Measurements from ENCODE around the gene TULP4. TPM values are rescaled to one million over a fixed set of nuclear protein-coding genes. Genes with fewer than 3 reads are reported as not detected.

The TULP4 gene
- total and polyA plus RNA-seq, 8 donors, result 1.7 to 237 (median 54.3) TPM

GRCh38 chr6:158442306-158442705 lies 130.0 kb downstream of the TULP4 start:
- Histone ChIP-seq H3K9me3 (no peaks in the 10 kb centered on the region), H3K27ac (peak overlapping the region in 2 of 5 donors; percentile 4 to 63), H3K4me3 (no peak overlapping the region), H3K36me3 (peaks cover 0 to 8% (median 3%) of the 10 kb centered on the region in 4 donors), H3K27me3 (no peaks in the 10 kb centered on the region), H3K4me1 (peaks cover 0 to 9% (median 3%) of the 10 kb centered on the region in 4 donors)
- DNase-seq, result no peak
- intact Hi-C loops (cut with DNase I; ENCODE audit: low total_unique reads), result no loop called here
- 92 to 97% (median 94%) methylated on average over 4 of the region's 4 CpGs for WGBS, 5 donors
- TF ChIP-seq, protein P1, sequence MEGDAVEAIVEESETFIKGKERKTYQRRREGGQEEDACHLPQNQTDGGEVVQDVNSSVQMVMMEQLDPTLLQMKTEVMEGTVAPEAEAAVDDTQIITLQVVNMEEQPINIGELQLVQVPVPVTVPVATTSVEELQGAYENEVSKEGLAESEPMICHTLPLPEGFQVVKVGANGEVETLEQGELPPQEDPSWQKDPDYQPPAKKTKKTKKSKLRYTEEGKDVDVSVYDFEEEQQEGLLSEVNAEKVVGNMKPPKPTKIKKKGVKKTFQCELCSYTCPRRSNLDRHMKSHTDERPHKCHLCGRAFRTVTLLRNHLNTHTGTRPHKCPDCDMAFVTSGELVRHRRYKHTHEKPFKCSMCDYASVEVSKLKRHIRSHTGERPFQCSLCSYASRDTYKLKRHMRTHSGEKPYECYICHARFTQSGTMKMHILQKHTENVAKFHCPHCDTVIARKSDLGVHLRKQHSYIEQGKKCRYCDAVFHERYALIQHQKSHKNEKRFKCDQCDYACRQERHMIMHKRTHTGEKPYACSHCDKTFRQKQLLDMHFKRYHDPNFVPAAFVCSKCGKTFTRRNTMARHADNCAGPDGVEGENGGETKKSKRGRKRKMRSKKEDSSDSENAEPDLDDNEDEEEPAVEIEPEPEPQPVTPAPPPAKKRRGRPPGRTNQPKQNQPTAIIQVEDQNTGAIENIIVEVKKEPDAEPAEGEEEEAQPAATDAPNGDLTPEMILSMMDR (IDR thresholded peaks at IDR 0.05), result no peak
- no peak for TF ChIP-seq EP300 (IDR thresholded peaks at IDR 0.05)
- TF ChIP-seq POLR2A (IDR thresholded peaks at IDR 0.05), result no peak
- TF ChIP-seq POLR2AphosphoS5 (IDR thresholded peaks at IDR 0.05), result no peak

DNA sequence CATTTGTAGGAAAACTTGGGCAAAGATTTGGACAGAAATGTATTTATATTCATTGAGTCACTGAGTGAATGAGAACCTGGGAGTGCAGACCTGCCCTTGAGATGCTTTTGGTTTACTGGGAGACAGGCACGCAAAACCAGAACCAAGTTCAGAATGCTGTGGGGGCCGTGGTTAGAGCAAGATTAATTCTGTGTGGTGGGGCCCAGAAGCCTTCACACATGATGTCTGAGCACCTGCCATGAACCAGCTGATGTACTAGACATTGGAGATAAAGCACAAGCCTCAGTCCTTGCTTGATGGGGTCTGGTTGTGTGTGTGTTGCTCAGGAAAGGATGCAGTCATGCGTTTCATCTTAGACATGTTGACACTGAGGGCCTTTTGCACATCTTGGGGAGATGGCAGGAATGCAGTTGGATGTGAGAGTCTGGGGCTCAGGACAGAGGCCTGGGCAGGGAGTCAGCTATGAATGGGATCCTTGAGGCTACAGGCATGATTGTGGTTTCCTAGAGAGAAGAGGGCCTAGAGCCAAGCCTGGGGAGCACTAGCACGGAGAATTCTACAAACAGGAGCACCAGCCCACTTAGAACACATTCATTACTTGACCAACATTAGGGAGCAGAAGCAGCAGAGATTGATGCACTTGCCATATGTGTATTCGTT lies 133.3 kb downstream of the TULP4 start:
- Histone ChIP-seq H3K27ac (no peak overlapping the region), H3K4me1 (peaks cover 0 to 9% (median 3%) of the 10 kb centered on the region in 4 donors), H3K4me3 (no peak overlapping the region), H3K9me3 (no peaks in the 10 kb centered on the region), H3K27me3 (no peaks in the 10 kb centered on the region), H3K36me3 (peaks cover 0 to 25% (median 20%) of the 10 kb centered on the region in 4 donors)
- intact Hi-C loops (cut with DNase I; ENCODE audit: low total_unique reads), result no loop called here
- DNase-seq, result no peak
- 86 to 94% (median 89%) methylated on average over 5 of the region's 5 CpGs for WGBS, 5 donors
- TF ChIP-seq, protein P1 (IDR thresholded peaks at IDR 0.05), result no peak
- TF ChIP-seq POLR2A (IDR thresholded peaks at IDR 0.05) (no peak), EP300 (IDR thresholded peaks at IDR 0.05) (no peak), POLR2AphosphoS5 (IDR thresholded peaks at IDR 0.05) (no peak)

- H3K4me1 ChIP-seq, result no peaks in the 10 kb centered on the region
- H3K4me3 ChIP-seq, result no peak overlapping the region
- no peak for DNase-seq
- peaks cover 7 to 45% (median 39%) of the 10 kb centered on the region in 4 donors for H3K36me3 ChIP-seq
- intact Hi-C loops (cut with DNase I; ENCODE audit: low total_unique reads), result no loop called here
- H3K27ac ChIP-seq, result no peak overlapping the region
- no peaks in the 10 kb centered on the region for H3K9me3 ChIP-seq
- no peaks in the 10 kb centered on the region for H3K27me3 ChIP-seq
- TF ChIP-seq POLR2AphosphoS5 (IDR thresholded peaks at IDR 0.05) (no peak), EP300 (IDR thresholded peaks at IDR 0.05) (no peak), POLR2A (IDR thresholded peaks at IDR 0.05) (no peak)
- TF ChIP-seq, protein P1 (IDR thresholded peaks at IDR 0.05), result no peak
- 91 to 96% (median 94%) methylated on average over 14 of the region's 14 CpGs for WGBS, 5 donors
Measured at GRCh38 chr6:158448856-158449255, 136.6 kb downstream of the TULP4 start.

DNA sequence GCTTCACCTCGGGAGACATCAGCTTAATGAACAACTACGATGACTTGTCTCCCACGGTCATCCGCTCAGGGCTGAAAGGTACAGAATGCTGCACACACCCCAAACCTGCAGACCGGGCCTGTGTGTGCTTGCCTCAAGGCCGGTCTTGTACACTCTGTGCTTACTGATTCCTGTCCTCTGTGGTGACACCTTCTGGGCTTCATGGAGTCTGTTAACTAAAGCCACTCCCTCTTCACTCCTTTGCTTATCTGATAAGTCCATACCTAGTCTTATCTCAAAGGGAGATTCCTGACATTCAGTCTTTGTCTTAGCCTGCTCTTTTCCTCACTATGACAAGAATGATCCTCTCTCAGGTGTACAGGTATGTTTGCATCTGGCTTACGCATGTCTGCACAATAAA lies 139.9 kb downstream of the TULP4 start:
- H3K27ac ChIP-seq, result no peak overlapping the region
- H3K27me3 ChIP-seq, result no peaks in the 10 kb centered on the region
- intact Hi-C loops (cut with DNase I; ENCODE audit: low total_unique reads), result no loop called here
- no peaks in the 10 kb centered on the region for H3K4me1 ChIP-seq
- peaks cover 7 to 49% (median 45%) of the 10 kb centered on the region in 4 donors for H3K36me3 ChIP-seq
- TF ChIP-seq POLR2AphosphoS5 (IDR thresholded peaks at IDR 0.05), result no peak
- H3K4me3 ChIP-seq, result no peak overlapping the region
- no peak for DNase-seq
- 70 to 93% (median 80%) methylated on average over 7 of the region's 7 CpGs for WGBS, 5 donors
- no peaks in the 10 kb centered on the region for H3K9me3 ChIP-seq

DNA sequence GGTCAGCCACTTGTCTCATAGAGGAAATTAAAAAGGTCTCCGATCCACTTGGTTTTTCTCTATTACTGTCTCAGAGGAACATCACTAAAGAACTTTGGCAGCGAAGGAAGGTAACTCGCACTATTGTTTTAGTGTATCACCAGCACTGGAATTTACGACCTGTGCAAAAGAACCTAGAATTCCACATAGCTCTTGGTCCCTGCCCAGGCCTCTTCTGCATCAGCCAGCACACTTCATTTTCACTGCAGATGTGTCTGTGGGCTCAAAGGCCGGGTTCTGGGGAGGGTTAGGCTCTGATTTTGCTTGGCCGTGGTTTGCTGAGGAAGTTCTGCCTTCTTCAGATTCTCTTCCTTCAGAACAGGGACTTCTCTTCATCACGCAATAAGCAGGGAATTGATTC lies 144.9 kb downstream of the TULP4 start:
- no peak overlapping the region for H3K4me3 ChIP-seq
- H3K9me3 ChIP-seq, result no peaks in the 10 kb centered on the region
- 86 to 98% (median 88%) methylated on average over 7 of the region's 7 CpGs for WGBS, 5 donors
- no peak overlapping the region for H3K27ac ChIP-seq
- TF ChIP-seq, protein P1 (IDR thresholded peaks at IDR 0.05), result no peak
- no peak for TF ChIP-seq POLR2AphosphoS5 (IDR thresholded peaks at IDR 0.05)
- no peak for TF ChIP-seq EP300 (IDR thresholded peaks at IDR 0.05)
- TF ChIP-seq POLR2A (IDR thresholded peaks at IDR 0.05), result no peak
- intact Hi-C loops (cut with DNase I; ENCODE audit: low total_unique reads), result no loop called here
- no peaks in the 10 kb centered on the region for H3K27me3 ChIP-seq
- no peak for DNase-seq
- H3K36me3 ChIP-seq, result peaks cover 4 to 51% (median 41%) of the 10 kb centered on the region in 4 donors
- no peaks in the 10 kb centered on the region for H3K4me1 ChIP-seq
